ENCODE measurements around the gene CEP97.
A peak's percentile ranks its signal among the peaks of the same experiment; 100 is the strongest.
"Not testable (repeated sequence)": the region's sequence is repeated elsewhere in the genome, so short reads cannot be mapped to it uniquely, and the experiment has no call there.

Gene CEP97

GRCh38 chr3:101762041-101762646 is 37.7 kb downstream of the CEP97 start:
- no peak for DNase-seq (ENCODE audit: low read depth)

- not testable (repeated sequence) for DNase-seq (ENCODE audit: low read depth)
Measured at GRCh38 chr3:101777745-101778281, 53.4 kb downstream of the CEP97 start.

GRCh38 chr3:101778385-101779046 is 54.1 kb downstream of the CEP97 start:
- DNase-seq (ENCODE audit: low read depth), result no peak

- peak; percentile 89 for DNase-seq (ENCODE audit: low read depth)
Measured at GRCh38 chr3:101779047-101779821, 54.8 kb downstream of the CEP97 start, which contains the start of gene NXPE3. NXPE3 (plus strand) TSS chr3:101779211; CDS start chr3:101785597, 6,386 bp downstream.

GRCh38 chr3:101779822-101780381 is 55.5 kb downstream of the CEP97 start:
- DNase-seq (ENCODE audit: low read depth), result no peak

- no peak for DNase-seq (ENCODE audit: low read depth)
Measured at GRCh38 chr3:101780661-101781060, 56.2 kb downstream of the CEP97 start.

- no peak for DNase-seq (ENCODE audit: low read depth)
Measured at GRCh38 chr3:101781166-101781565, 56.8 kb downstream of the CEP97 start.

GRCh38 chr3:101784855-101785613 is 60.6 kb downstream of the CEP97 start:
- no peak for DNase-seq (ENCODE audit: low read depth)

GRCh38 chr3:101791778-101792177 is 67.4 kb downstream of the CEP97 start:
- no peak for DNase-seq (ENCODE audit: low read depth)

- DNase-seq (ENCODE audit: low read depth), result no peak
Measured at GRCh38 chr3:101796077-101796680, 71.8 kb downstream of the CEP97 start.

- DNase-seq (ENCODE audit: low read depth), result no peak
Measured at GRCh38 chr3:101801174-101801573, 76.8 kb downstream of the CEP97 start.

- DNase-seq (ENCODE audit: low read depth), result no peak
Measured at GRCh38 chr3:101802179-101802578, 77.8 kb downstream of the CEP97 start.

GRCh38 chr3:101803173-101803782 is 78.9 kb downstream of the CEP97 start:
- peak; percentile 46 for DNase-seq (ENCODE audit: low read depth)

- no peak for DNase-seq (ENCODE audit: low read depth)
Measured at GRCh38 chr3:101803939-101804338, 79.5 kb downstream of the CEP97 start.

- no peak for DNase-seq (ENCODE audit: low read depth)
Measured at GRCh38 chr3:101806491-101806890, 82.1 kb downstream of the CEP97 start.

GRCh38 chr3:101807888-101808287 is 83.5 kb downstream of the CEP97 start:
- no peak for DNase-seq (ENCODE audit: low read depth)

GRCh38 chr3:101809178-101810021 is 85.0 kb downstream of the CEP97 start:
- DNase-seq (ENCODE audit: low read depth), result no peak

GRCh38 chr3:101810022-101810418 is 85.6 kb downstream of the CEP97 start:
- no peak for DNase-seq (ENCODE audit: low read depth)

- DNase-seq (ENCODE audit: low read depth), result no peak
Measured at GRCh38 chr3:101811875-101812274, 87.5 kb downstream of the CEP97 start.

- no peak for DNase-seq (ENCODE audit: low read depth)
Measured at GRCh38 chr3:101812895-101813294, 88.5 kb downstream of the CEP97 start.
